HCEC 1CT (cell line): ENCODE results near the gene MARCHF6.

ENCODE experiments used
- DNase-seq: peaks from one replicate; pipeline ENCODE4 v3.0.0-alpha.2; 2017

MARCHF6 gene

DNA sequence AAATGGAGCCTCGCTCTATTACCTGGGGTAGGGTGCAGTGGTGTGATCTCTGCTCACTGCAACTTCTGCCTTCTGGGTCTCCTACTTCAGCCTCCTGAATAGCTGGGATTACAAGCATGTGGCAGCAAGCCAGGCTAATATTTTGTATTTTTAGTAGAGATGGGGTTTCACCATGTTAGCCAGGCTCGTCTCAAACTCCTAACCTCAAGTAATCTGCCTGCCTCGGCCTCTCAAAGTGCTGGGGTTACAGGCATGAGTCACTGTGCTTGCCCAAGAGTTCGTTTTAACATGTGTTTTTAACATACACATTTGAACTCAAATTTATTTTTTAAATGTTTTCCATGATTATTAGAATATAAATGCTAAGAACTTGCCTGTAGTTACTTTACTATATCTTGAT lies 34.2 kb downstream of the MARCHF6 start:
- peak; percentile 75 for DNase-seq

DNA sequence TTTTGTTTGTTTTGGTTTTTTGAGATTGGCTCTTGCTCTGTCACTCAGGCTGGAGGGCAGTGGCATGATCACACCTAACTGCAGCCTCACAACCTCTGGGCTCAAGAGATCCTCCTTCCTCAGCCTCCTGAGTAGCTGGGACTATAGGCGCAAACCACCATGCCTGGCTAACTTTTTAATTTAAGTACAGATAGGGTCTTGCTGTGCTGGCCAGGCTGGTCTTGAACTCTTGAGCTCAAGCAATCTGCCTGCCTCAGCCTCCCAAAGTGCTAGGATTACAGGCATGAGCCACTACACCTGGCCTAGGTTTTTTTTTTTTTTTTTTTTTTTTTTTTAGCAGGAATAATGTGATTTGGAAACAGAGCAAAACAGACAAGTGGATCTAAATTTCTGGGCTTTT lies 37.6 kb downstream of the MARCHF6 start:
- DNase-seq, result no peak

DNA sequence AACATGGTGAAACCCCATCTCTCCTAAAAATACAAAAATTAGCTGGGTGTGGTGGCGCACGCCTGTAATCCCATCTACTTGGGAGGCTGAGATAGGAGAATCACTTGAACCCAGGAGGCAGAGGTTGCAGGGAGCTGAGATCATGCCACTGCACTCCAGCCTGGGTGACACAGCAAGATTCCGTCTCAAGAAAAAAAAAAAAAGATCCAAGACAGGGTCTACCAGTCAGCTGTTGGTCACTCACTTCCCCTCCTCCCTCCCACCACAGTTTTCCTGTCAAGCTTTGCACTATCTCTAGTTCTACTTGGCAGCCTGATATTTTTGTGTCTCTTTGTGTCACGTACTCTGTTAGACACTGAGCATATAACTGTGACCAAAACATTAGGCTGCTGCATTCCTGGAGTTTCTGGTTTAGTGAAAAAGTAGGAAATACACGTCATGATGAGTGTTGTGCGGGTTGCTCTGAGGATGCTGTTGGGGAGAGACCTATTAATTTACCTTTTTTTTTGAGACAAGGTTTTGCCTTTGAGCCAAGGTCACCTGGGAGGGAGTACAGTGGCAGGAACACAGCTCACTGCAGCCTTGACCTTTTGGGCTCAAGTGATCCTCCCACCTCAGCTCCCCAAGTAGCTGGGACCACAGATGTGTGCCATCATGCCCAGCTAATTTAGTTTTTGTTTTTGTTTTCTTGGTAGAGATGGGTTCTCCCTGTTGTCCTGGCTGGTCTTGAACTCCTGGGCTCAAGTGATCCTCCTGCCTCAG lies 39.3 kb downstream of the MARCHF6 start:
- peak; percentile 64 for DNase-seq

DNA sequence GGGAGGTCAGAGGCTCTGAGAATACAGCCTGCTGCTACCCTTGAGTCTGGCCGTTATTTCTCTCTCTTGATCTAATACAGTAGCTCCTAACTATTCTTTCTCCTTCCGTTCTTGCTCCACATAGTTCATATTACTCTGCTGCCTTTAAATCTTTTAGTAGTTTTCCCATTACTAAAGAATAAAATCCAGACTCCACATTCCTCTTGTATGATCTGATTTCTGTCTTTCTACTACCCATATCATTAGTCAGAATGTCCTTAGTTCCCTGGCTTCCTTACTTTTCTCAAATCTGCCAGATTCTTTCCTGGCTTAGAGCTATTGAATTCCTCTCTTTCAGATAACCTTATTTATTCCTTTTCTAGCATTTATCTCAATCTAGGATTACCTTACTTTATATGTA lies 40.0 kb downstream of the MARCHF6 start:
- DNase-seq, result peak; percentile 59

DNA sequence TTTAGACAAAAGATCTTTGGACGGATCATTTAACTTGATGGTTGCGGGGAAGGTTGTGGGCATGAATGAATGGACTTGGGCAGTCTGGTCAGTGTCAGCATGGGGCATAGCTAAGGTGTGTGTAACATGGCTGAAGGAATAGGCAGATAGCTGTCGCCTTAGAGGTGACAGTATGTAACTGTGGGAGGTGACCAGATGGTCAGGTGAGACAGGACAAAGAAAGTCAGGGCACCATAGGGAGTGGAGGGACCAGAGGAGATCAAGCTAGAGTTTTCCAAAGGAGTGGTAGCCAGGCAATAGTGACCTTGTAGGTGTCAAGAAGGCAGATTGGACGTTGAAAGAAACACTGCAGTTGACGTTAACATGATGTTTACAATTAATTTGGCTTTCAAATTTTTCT lies 43.1 kb downstream of the MARCHF6 start:
- DNase-seq, result no peak

DNA sequence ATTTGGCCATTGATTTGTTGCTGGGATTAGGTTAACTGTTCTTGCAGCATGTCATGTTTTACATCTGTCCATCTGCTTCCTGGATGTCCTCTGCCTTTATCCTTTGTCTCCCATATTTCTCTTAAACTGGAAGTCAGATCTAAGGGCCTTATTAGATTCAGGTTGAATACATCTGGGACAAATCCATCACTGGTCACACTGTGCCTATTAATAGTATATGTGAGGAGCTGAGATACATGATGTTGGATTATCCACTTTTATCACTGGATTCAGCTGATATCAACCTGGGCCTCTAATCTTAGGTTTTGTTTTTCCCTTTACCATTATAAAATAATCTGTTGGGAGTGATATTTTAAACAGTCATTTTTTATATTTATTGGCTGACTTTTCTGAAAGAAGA lies 46.3 kb downstream of the MARCHF6 start:
- no peak for DNase-seq

DNA sequence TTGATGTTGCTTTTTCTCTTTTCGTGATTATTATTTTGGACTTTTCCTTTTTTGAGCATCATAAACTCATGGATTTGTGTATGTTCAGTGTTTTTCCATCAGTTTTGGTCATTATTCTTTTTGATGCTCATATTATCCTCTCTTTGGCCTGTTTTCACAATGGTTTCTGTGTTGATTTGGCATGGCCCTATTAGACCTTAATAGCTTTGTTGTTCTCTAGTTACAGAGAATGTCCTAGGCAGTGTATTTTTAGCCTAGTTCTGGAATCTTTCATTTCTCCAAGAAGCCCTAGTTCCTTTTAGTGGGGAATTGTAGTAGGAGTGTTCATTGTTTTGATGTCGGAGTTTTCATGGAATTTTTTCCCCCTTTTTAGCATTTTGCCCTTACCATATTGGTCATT lies 46.9 kb downstream of the MARCHF6 start:
- no peak for DNase-seq

DNA sequence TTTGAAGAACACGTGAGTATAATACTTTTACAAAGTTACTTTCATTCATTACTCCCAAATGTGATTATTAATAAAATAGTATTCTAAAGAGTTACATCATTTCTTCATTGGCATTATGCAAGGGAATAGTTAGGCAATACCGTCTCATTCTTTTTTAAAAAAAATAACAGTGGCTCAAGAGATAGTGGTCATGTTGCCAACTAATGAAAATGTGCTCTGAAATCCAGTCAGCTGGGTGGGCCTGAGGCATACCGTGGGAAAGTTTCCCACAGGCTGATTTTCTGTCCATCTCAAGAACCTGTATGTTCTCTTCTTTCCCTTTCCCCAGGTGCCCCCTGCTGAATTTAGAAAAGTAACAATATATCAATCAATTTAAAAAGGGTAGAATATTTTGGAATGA lies 47.3 kb downstream of the MARCHF6 start:
- DNase-seq, result peak; percentile 23

DNA sequence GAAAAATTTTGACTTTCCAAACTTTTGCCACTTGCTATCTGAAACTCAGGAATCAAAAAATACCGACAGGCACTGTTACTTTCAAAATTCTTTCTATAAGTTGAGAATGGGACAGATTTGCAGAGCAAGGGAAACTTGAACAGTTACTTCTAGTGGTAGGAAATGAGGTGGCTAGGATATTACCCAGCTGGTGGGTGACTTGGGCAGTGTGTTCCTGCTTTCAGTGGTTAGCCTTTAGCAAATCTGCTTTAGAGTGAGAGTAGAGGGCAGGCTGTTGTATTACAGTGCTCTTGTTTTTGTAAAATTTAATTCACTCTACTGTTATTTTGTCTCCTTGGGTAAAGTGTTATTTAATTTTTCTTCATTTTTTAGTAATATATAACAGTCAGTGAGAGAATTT lies 48.0 kb downstream of the MARCHF6 start:
- DNase-seq, result no peak
